HG03354 (cell line): ENCODE results near the gene S100A13.
A peak's percentile ranks its signal among the peaks of the same experiment; 100 is the strongest.
"Not testable (repeated sequence)": the region's sequence is repeated elsewhere in the genome, so short reads cannot be mapped to it uniquely, and the experiment has no call there.

Experiments
- ATAC-seq: cut with Tn5 transposase; IDR thresholded peaks from one replicate; pipeline ENCODE4 v1.9.1; 2021; ENCODE audit warnings: mild to moderate bottlenecking; ENCODE audit not compliant: unreplicated experiment, poor library complexity, severe bottlenecking

The S100A13 gene

DNA sequence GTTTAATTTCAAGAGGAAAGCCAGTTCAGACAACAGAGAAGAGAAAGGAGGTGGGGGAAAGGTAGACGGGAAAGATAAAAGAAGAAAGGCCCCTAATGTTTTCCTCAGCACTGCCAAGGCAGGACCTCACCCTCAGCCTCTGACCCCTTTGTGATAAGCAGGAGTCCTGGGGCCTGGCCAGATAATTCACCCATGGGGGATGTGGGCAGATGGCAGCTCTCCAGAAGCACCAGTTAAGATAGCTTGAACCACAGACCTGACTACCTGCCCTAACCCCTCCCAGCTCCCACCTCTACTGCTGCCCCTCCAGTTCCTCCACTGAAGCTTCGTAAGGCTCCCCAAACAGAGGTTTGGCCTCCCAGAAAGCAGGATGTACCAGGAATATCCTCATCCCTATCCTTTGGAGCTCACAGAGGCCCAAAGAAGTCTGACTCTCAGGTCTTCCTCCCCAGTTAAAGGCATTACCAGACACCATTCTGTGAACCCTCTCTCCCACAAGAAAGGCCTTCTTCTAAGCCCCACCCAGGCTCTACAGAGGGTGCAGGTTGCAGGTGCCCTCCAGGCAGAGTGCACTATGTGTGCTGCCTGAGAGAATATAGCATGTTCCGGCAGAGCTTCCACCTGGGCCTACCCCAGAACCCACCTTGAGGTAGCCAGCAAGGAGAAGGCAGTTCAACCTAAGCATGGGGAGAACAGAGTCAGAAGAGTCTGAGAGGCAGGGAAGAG lies 22.0 kb upstream of the S100A13 start:
- ATAC-seq = no peak

DNA sequence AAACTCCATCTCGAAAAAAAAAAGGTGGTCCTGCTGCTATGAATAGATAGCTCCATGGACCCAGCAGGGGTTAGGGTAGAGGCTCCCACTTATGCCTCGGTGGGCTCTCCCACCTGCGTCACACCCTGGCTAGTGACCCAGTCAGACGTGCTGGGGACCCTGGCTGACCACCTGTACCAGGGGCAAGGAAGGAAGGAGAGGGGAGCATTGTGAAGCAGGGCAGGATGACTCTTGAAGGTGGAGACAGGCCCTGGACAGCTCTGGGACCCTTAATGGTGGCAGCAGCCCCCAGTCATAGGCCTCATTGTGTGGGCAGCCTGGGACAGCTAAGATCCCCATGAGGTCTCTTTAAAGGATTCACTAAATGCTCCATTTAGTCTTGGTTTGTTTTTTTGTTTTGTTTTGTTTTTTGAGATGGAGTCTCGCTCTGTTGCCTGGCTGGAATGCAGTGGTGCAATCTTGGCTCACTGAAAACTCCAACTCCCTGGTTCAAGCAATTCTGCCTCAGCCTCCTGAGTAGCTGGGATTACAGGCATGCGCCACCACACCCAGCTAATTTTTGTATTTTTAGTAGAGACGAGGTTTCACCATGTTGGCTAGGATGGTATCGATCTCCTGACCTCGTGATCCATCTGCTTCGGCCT lies 20.8 kb upstream of the S100A13 start:
- no peak for ATAC-seq

DNA sequence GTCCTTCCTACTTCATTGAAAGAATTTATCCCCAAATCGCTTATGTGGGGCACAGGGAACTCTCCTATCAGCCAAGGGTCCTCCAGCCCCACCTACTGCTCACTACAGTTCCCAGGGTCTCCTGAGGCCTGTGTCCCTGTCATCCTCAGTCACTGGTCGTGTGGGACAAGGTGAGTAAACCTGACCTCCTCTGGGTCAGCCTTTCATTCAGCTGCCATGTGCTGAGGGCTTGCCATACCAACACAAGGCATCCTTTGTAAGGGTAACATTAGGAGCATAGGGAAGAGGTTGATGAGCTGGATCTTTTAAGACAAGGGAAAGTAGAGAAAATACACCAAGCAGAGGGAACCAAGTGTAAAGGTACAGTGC lies 20.0 kb upstream of the S100A13 start:
- ATAC-seq = no peak

DNA sequence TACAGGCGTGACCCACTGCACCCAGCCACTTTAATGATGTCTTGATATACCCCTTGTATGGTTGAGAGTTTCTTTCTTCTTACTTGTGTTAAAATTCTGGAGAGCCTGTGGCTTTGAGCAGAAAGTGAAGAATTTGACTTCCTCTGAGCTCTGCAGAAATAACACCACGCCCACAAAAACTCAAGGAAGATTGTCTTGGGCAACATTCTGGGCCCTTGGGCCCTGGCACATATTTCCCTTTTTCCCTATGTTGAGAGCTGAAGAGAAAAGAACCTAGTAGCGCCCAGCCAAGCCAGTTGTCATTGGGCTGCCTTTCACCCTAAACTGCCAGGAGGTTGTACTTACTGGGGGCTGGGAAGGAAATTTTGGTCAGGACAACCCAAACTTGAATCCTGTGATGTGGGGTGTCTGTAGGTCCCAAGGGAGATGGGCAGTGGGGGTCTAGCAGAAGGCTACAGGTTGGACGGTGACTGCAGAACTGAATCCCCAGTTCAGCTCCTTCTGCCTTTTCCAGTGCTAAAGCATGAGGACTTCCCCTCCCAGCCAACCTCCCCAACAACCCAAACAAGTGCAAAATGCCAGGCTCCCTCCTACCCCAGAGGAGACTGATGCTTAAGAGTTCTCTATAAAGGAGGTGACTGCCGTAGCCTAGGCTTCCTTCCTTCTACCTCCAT lies 19.5 kb upstream of the S100A13 start:
- no peak for ATAC-seq

DNA sequence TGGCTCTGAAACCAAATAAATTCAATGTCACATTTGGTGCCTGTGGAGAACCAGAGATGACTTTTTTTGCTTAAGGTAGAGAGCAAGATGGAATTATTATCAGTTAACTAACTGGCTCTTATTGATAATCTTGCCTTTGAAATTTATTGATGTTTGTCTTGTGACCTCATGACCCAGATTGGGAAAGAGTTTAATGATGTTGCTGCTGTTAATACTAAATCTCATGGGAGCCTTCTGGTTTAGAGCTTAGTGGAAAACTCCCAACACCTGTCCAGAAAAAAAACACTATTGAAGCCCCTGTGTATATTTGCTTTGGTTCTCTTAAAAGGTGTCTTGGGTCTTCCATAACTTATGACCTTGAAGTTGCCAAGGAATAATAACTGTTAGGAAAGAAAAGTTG lies 16.5 kb upstream of the S100A13 start:
- no peak for ATAC-seq

DNA sequence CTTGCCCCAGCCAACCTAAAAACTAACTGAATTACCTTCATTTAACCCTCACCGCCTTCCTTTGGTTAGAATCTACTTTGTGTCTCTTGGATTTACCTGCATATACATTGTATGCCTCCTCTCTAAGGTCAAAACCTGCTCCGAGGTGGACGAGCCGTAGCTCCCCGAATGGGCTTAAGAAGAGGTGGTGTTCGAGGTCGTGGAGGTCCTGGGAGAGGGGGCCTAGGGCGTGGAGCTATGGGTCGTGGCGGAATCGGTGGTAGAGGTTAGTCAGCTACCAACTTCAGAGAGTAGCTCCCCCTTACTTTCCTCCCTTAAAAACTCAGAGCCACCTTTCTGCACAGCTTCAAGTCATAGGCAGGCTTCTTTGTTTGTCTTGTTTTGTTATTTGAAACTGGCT lies 15.8 kb upstream of the S100A13 start:
- no peak for ATAC-seq

DNA sequence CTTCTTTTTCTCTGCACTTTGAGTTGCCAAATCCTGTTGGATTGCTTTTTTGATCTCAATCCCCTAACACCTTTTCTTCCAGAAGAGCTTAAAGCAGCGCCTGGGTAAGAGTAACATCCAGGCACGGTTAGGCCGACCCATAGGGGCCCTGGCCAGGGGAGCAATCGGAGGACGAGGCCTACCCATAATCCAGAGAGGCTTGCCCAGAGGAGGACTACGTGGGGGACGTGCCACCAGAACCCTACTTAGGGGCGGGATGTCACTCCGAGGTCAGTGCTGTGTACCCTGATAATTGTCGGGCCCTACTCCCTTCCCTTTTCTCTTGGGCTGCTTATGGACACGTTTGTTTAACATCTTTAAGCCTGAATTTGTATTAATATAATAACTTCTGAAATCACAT lies 14.9 kb upstream of the S100A13 start:
- no peak for ATAC-seq

DNA sequence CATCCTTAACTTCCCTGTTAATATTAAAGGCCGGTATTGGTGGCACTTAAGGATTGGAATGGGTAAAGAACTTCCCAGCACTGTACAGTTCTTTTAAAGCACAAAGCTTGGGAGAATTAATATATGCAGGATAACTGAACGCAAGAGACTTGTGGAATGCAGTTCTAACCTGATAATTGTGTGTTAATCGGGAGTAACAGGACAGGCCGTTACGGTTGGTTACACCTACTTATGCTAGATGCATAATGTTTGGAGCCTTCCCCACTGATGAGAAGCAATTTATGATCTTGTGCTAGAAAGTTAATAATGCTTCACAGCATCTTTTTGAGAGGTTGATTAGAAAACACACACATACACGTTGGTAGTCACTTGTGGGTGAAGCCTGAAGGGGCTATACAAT lies 13.6 kb upstream of the S100A13 start:
- no peak for ATAC-seq

DNA sequence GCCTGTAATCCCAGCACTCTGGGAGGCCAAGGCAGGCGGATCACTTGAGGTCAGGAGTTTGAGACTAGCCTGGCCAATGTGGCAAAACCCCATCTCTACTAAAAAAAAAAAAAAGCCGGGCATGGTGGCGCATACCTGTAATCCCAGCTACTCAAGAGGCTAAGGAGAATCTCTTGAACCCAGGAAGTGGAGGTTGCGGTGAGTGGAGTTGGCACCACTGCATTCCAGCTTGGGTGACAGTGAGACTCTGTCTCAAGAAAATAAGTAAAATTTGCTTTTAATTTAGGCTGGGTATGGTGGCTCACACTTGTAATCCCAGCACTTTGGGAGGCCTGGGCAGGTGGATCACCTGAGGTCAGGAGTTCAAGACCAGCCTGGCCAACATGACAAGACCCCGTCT lies 12.9 kb upstream of the S100A13 start:
- ATAC-seq = not testable (repeated sequence)

DNA sequence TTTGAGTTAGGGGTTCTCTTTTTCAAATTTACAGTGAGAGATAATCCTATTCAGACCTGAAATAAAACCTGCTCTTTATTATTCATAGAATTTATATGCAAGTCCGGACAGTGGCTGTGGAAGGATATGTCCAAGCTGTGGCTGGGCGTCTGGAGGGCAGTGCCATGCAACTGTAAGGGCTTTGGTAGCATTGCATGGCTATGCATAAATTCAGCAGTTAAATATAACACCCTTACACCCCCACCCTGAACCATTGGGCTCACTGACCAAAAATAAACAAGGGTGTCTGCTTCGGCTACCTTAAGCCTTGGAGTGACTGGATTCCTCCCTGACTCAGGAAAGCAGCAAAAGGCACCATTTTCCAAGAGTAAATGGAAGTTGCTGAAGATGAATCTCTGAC lies 12.0 kb upstream of the S100A13 start:
- no peak for ATAC-seq

DNA sequence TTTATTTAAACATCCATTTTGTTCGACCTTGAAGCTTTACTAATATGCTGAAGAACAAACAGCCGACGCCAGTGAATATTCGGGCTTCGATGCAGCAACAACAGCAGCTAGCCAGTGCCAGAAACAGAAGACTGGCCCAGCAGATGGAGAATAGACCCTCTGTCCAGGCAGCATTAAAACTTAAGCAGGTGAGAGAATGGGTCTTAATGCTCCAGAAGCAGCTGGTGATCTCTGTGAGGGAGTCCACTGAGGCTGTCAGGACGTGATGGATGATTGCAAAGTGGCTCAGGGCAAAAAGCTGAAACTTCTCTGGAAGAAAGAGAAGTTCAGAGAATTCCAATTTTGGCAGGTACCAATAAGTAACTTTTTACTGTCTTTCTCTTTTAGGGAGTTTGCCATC lies 11.0 kb upstream of the S100A13 start:
- ATAC-seq = no peak

DNA sequence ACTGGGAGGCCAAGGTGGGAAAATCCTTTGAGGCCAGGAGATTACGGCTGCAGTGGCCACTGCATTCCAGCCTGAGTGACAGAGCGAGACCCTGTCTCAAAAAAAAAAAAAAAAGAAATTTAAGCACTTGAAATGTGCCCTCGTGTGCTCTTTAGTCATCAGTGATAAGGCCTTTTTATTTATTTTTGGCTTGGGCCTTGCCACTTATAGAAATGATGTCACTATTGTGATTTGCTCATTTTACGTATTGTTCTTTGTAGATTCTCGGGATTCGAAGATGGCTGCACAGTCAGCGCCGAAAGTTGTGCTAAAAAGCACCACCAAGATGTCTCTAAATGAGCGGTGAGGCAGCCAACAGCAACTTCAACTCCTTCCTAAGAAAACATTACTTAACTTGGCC lies 9.0 kb upstream of the S100A13 start:
- ATAC-seq = no peak

DNA sequence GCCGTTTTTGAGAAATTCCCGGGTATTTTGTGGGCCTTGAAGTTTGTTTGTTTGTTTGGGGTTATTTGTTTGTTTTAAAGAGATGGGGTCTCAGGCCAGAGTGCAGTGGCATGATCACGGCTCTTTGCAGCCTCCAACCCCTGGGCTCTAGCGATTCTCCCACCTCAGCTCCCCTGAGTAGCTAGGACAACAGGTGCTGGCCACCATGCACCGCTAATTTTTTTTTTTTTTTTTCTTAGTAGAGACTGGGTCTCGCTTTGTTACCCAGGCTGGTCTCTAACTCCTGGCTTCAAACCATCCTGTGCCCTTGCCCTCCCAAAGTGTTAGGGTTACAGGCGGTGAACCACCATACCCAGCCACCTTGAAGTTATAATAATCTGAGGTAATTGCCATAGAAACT lies 8.6 kb upstream of the S100A13 start:
- ATAC-seq = no peak

DNA sequence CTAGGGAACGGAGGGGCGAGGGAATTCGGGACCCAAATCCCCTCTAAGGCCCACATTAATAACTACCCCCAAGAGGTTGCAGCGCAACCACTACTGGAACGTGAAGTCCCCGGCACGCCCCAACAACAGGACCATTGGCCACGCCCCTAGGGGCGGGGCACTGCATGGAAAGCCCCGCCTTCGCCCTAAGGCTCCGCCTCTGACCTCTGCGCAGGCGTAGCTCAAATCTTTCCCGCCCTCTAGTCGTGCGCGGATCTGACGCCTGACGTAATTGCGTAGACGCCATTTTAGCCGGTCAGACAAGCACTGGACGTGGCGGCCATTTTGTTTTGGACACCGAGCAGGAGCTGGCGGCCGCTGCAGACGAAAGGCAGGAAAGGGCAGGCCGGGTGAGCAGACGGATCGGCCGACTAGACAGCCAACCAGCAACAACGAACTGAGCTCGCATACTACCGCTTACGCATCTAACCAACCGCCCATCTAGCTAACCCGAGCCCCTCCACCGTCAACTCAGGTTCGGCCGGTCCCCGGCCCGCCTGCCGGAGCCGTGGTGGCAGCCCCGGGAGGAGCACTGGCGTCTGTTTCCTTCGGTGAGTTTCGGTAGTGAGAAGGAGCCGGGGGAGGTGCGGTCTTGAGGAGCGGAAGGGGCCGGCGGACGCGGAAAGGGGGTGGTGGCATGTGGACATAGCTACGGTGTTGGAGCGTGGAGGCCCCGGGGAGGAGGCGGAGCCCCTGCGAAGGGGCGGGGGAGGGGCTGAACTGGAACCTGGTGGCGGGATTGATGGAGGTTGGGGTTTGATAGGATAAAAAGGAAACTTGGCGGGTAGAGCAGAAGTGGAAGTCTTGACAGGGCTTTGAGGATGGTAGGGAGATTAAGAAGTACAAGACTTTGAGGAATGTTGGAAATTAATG lies 6.7 kb upstream of the S100A13 start, which contains the start of gene CHTOP:
Gene CHTOP, plus strand, starts transcription at position 313 of the 912 bp plus-strand sequence. CDS start 2,523 bp downstream, outside the sequence.
- ATAC-seq = peak; percentile 91

DNA sequence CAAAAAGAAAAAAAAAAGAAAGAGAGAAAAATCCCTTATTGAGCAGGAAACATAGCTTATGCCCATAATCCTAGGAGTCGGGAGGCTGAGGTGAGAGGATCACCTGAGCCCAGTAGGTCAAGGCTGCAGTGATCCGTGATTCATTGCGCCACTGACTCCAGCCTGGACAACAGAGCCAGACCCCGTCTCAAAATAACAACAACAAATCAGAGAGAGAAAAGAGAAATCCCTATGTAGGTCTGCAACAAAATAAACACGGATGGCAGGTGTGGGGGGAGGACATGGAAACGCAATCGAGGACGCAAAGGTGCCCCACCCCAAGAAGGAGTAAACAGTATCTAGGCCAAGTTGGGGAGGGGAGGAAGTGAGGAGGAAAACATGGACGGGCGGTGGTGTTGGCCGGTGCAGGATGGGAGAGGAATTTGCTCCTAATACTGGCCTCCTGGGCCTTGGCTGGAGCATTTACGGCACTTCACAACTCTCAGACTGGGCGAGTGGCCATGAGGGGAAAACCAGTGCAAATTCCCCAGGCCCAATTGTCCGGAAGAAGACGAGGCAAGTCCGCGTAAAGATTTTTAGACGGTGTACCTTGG lies 6.0 kb upstream of the S100A13 start:
- ATAC-seq = peak; percentile 1

DNA sequence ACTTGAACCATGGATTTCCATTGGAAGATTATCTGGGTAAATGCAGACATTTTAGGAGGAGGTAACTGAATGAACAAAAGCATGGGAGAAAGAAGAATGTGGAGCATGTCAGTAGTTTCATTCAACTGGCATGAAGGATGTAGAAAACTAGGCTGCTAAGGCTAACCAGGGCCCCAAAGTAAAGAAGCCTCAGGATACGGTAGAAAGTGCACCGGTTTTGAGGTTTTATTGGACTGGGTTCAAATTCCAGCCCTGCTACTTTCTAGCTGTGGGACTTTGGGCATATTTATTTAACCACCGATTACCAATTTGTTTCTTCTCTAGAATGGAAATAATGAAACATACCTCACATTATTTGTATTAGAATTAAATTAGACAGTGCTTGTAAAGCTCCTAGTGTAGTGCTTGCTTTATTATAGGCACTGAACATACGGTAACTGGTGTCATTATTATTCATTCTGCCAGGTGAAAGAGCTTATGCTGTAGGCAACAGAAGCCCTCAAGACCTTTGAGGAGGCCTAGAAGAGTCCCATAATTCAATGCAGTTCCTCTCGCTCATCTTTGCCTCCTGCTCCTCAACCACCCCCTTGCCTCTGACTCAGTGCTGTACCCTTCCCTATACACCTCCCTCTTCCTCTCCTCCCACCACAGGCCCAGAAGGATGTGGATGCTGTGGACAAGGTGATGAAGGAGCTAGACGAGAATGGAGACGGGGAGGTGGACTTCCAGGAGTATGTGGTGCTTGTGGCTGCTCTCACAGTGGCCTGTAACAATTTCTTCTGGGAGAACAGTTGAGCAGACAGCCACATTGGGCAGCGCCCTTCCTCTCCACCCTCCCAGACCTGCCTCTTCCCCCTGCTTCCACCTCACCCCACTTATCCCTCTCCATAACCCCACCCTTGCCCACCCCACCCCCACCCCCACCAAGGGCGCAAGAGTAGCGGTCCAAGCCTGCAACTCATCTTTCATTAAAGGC lies 4.0 kb upstream of the S100A13 start:
- ATAC-seq = no peak

DNA sequence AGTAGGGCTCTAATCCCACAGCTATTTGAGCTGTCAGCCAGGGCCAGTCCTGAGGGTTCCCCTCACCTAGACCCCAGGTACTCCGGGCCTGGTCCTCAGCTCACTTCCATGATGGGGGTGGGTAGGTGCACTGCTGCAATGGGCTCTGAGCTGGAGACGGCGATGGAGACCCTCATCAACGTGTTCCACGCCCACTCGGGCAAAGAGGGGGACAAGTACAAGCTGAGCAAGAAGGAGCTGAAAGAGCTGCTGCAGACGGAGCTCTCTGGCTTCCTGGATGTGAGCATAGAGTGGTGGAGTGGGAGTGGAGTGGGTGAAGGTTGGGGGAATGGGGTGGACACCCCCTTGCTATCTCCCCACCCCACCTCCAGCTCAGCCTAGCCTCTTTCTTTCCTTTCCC lies 3.1 kb upstream of the S100A13 start:
- no peak for ATAC-seq

DNA sequence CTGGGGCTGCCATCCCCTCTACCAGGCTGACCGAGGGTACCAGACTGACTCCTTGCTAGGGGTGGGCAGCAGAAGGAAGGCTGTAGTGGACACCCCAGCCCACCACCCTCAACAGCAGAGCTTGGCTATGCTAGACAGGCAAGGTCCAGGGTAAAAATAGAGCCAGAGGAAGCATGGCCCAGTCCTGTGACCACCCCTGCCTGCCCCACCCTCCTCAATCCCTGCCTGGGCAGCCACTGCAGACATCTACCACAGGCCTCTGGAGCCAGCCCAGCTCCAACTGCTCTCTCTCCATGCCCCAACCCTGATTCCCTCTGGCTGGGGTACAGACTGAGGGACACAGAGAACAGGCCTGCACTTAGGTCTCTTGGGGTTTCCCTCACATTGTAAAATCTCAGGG lies 2.7 kb upstream of the S100A13 start:
- ATAC-seq = no peak

DNA sequence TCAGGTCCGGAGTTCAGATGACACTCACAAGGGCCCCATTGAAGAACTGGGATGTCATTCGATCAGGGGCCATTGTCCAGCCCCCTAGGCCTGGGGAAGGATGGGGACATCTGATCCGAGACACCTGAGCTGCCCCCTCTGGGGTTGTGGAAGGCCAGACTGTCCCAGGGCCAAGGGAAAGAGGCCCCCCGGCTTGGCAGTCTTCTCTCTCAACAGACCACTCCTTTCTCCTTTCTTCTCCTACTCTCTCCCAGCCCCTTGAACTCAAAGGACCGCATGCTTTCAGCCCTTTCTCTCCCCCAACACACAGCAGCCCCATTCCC lies 2.0 kb upstream of the S100A13 start:
- no peak for ATAC-seq
